GM19324 (cell line): ENCODE measurements around the gene TGFA.

Source experiments
- ATAC-seq: cut with Tn5 transposase; IDR thresholded peaks from one replicate; pipeline ENCODE4 v1.9.1; 2021; ENCODE audit warnings: mild to moderate bottlenecking, moderate library complexity; ENCODE audit not compliant: unreplicated experiment, low FRiP score

Gene TGFA

GRCh38 chr2:70553584-70554337 is at the start of gene TGFA:
Gene TGFA, minus strand, starts transcription at chr2:70553826. Its CDS starts 59 bp downstream, at chr2:70553767.
- ATAC-seq: peak; percentile 77

GRCh38 chr2:70603066-70603465 is 49.4 kb upstream of the TGFA start:
- no peak for ATAC-seq

GRCh38 chr2:70598197-70598596 is 44.6 kb upstream of the TGFA start:
- no peak for ATAC-seq

GRCh38 chr2:70596739-70597138 is 43.1 kb upstream of the TGFA start:
- ATAC-seq: no peak

GRCh38 chr2:70596293-70596692 is 42.7 kb upstream of the TGFA start:
- ATAC-seq: no peak

GRCh38 chr2:70583091-70583490 is 29.5 kb upstream of the TGFA start:
- no peak for ATAC-seq

GRCh38 chr2:70580352-70580751 is 26.7 kb upstream of the TGFA start:
- ATAC-seq: no peak

GRCh38 chr2:70574618-70575017 is 21.0 kb upstream of the TGFA start:
- ATAC-seq: no peak

- ATAC-seq: no peak
Observed at GRCh38 chr2:70574109-70574508, 20.5 kb upstream of the TGFA start.

GRCh38 chr2:70570041-70570661 is 16.5 kb upstream of the TGFA start:
- no peak for ATAC-seq

- ATAC-seq: no peak
Observed at GRCh38 chr2:70569559-70569958, 15.9 kb upstream of the TGFA start.

GRCh38 chr2:70566906-70567305 is 13.3 kb upstream of the TGFA start:
- ATAC-seq: no peak

GRCh38 chr2:70566464-70566863 is 12.8 kb upstream of the TGFA start:
- ATAC-seq: no peak

- no peak for ATAC-seq
Observed at GRCh38 chr2:70565039-70565731, 11.6 kb upstream of the TGFA start.

GRCh38 chr2:70561893-70562292 is 8.3 kb upstream of the TGFA start:
- ATAC-seq: no peak

- ATAC-seq: no peak
Observed at GRCh38 chr2:70560442-70560841, 6.8 kb upstream of the TGFA start.

GRCh38 chr2:70560040-70560439 is 6.4 kb upstream of the TGFA start:
- no peak for ATAC-seq

GRCh38 chr2:70558195-70558808 is 4.7 kb upstream of the TGFA start:
- ATAC-seq: no peak

- ATAC-seq: no peak
Observed at GRCh38 chr2:70557171-70557838, 3.7 kb upstream of the TGFA start.

- no peak for ATAC-seq
Observed at GRCh38 chr2:70556608-70557007, 3.0 kb upstream of the TGFA start.
